Muscle of leg (tissue), 11 donors: Measurements from ENCODE around the gene KIAA0753. TPM values are rescaled to one million over a fixed set of nuclear protein-coding genes. Genes with fewer than 3 reads are reported as not detected.
"Not testable (repeated sequence)": the region's sequence is repeated elsewhere in the genome, so short reads cannot be mapped to it uniquely, and the experiment has no call there.

ENCODE experiments used
- DNase-seq: peaks from one replicate; pipeline ENCODE4 v3.0.0; 2013
- H3K27ac ChIP-seq: one replicate; pipeline ENCODE4 v1.5.1; 2013; ENCODE audit warnings: mild to moderate bottlenecking, low read length, control low read depth
- H3K27me3 ChIP-seq: one replicate; pipeline ENCODE4 v1.6.1; 2013; ENCODE audit warnings: low read length; ENCODE audit not compliant: control insufficient read depth, insufficient read depth
- H3K36me3 ChIP-seq: one replicate; pipeline ENCODE4 v1.6.1; 2013; ENCODE audit warnings: low read length; ENCODE audit not compliant: control insufficient read depth, insufficient read depth
- H3K4me1 ChIP-seq: one replicate; pipeline ENCODE4 v1.6.1; 2013; ENCODE audit warnings: low read length; ENCODE audit not compliant: control insufficient read depth, insufficient read depth
- H3K4me3 ChIP-seq: one replicate; pipeline ENCODE4 v1.5.1; 2013; ENCODE audit warnings: low read length, control low read depth
- H3K9me3 ChIP-seq: replicated peaks from 2 replicates; pipeline ENCODE4 v1.6.1; 2013; ENCODE audit warnings: low read depth, low read length; ENCODE audit not compliant: control insufficient read depth
- WGBS: methylation state at CpG from one replicate; pipeline ENCODE4 v1.1.5; 2013; ENCODE audit warnings: missing lambda C conversion rate; ENCODE audit not compliant: insufficient coverage; 5-methylcytosine and 5-hydroxymethylcytosine counted together
- polyA plus RNA-seq, 8 donors: library from polyadenylated mRNA; unstranded; fragments of 120-200 nt; gene quantifications; one replicate each; pipeline versions ENCODE4 v1.2.1 to v1.2.3, GENCODE V29; 2013; ENCODE audit warnings: inconsistent platforms in 1 of 8, low replicate concordance in 1 of 8; ENCODE audit not compliant: insufficient read length in 8 of 8, insufficient read depth in 1 of 8
- total RNA-seq: library from RNA; stranded (reverse); fragments of 120-200 nt; gene quantifications from one replicate; pipeline ENCODE4 v1.2.4, GENCODE V29; 2013

The KIAA0753 gene
- total and polyA plus RNA-seq, 9 donors: 9.7 to 18.1 (median 12.3) TPM

DNA sequence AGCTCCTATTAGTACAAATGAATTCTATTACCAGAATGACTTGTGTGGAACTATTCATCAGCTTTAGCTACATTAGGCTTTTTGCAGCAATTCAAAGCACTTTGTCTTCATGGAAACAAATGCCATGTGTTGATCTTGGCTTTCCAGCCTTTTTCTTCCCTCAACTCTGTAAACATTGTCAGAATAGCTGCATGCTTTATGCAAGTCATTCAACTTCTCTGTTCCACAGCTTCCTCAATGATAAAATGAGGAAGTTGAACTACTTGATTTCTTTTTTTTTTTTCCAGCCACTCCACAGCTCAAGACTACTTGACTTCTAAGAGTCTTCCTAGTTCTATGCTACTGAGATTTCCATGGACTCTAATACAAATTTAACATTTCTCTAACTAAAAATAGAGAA, 41.1 kb downstream of the KIAA0753 start:
- Histone ChIP-seq H3K36me3 (peaks cover 32% of the 10 kb centered on the region), H3K27ac (no peak overlapping the region)
- DNase-seq: peak; percentile 70

DNA sequence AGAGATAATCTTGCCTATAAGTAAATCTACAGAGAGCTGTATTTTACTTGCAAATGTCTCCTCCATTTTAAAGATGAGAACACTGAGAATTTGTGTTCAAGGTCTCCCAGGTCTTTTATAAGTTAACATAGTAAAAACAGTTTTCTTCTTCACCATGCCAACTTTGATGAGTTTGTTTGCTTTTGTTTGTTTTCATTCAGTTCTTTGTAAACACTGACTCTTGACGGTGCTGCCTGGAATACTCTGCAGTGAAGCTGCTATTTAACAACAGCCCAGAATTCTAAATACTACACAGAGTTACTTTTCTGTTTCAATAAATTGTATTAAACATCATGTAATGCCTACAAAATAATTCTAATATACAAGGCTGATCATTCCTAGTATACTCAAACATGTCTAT, 42.8 kb downstream of the KIAA0753 start:
- H3K4me1 ChIP-seq: peaks cover 10% of the 10 kb centered on the region
- H3K27me3 ChIP-seq: no peaks in the 10 kb centered on the region
- H3K9me3 ChIP-seq: no peaks in the 10 kb centered on the region
- DNase-seq: no peak
- H3K4me3 ChIP-seq: no peak overlapping the region
- peaks cover 30% of the 10 kb centered on the region for H3K36me3 ChIP-seq
- no CpG with 5 or more reads among the region's 1 CpG for WGBS
- no peak overlapping the region for H3K27ac ChIP-seq

More for the DNA sequence above, 41.1 kb downstream of the KIAA0753 start:
- H3K4me1 ChIP-seq: peaks cover 10% of the 10 kb centered on the region
- no peaks in the 10 kb centered on the region for H3K27me3 ChIP-seq
- H3K9me3 ChIP-seq: no peaks in the 10 kb centered on the region
- H3K4me3 ChIP-seq: no peak overlapping the region

DNA sequence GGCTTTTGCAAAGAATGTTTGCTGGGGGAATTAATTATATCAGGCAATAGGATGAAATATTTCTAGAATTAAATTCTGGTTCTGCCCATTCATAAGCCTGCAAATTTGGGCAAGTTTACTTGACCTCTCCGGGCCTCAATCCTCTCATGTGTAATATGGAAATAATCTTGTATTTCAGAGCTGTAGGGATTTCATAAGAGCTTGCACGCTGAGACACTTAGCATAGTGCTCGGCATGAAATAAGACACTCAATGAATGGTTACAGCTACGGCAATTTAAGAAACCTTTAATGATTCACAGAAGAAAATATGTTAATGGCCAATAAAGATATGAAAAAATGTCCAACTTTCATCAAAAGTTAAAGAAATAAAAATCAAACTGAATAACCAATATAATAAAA, 43.6 kb downstream of the KIAA0753 start:
- DNase-seq: no peak
- whole genome bisulfite sequencing: 100% methylated on average over 1 of the region's 4 CpGs

DNA sequence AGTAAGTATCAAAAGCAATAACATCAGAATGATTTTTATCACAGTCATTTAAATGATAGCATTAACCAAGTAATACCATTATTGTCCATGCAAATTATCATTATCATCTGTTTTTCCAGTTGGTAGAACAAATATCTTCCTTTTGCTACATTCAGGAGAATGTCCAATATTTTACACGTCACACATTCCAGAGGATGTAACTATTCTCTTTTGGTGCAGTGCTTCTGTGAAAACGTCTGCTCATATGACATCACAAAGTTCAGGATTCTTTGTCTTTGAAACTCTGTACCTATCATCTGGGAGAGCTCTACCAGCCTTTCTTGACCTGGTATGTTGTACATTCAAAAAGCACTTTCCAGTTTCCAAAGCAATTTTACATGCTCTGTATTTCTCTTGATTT, 44.0 kb downstream of the KIAA0753 start:
- H3K9me3 ChIP-seq: no peaks in the 10 kb centered on the region
- H3K27ac ChIP-seq: no peak overlapping the region
- no peaks in the 10 kb centered on the region for H3K27me3 ChIP-seq
- H3K4me1 ChIP-seq: peaks cover 10% of the 10 kb centered on the region
- WGBS: no CpG with 5 or more reads among the region's 2 CpGs
- peaks cover 38% of the 10 kb centered on the region for H3K36me3 ChIP-seq
- H3K4me3 ChIP-seq: no peak overlapping the region
- no peak for DNase-seq

More for the DNA sequence above, 43.6 kb downstream of the KIAA0753 start:
- H3K27me3 ChIP-seq: no peaks in the 10 kb centered on the region
- H3K27ac ChIP-seq: no peak overlapping the region
- no peaks in the 10 kb centered on the region for H3K9me3 ChIP-seq
- H3K36me3 ChIP-seq: peaks cover 33% of the 10 kb centered on the region
- H3K4me1 ChIP-seq: peaks cover 10% of the 10 kb centered on the region
- no peak overlapping the region for H3K4me3 ChIP-seq

DNA sequence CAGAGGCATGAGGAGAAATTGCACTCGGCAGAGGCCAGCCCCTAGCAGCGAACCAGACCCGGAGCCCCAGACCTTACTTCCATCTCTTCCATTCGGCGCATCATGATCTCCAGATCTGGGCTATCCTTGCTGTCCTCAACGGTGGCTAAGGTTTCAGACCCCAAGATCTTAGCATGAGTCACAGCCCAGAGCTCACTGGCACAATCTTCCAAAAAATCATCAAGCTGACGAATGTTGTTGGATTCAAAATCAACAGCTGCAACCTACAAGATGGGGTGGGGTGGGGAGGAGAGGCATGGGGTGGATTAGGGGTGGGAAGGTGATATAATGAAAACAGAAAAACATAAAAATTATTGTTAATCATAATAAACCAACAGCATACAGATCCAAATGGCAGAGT, 44.4 kb downstream of the KIAA0753 start:
- H3K27ac ChIP-seq: no peak overlapping the region
- 97% methylated on average over 5 of the region's 7 CpGs for WGBS

DNA sequence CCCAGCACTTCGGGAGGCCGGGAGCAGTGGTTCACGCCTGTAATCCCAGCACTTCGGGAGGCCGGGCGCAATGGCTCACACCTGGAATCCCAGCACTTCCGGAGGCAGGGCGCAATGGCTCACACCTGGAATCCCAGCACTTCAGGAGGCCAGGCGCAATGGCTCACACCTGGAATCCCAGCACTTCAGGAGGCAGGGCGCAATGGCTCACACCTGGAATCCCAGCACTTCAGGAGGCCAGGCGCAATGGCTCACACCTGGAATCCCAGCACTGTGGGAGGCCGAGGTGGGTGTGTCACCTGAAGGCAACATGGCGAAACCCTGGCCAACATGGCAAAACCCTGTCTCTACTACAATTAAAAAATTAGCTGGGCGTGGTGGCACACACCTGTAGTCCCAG, 47.1 kb downstream of the KIAA0753 start:
- WGBS: 95% methylated on average over 10 of the region's 14 CpGs
- not testable (repeated sequence) for H3K27ac ChIP-seq, H3K9me3 ChIP-seq, H3K4me3 ChIP-seq, DNase-seq, H3K4me1 ChIP-seq, H3K27me3 ChIP-seq
- H3K36me3 ChIP-seq: peaks cover 42% of the 10 kb centered on the region

More for the DNA sequence above, 44.4 kb downstream of the KIAA0753 start:
- peak; percentile 54 for DNase-seq
- H3K4me1 ChIP-seq: peaks cover 10% of the 10 kb centered on the region
- H3K27me3 ChIP-seq: no peaks in the 10 kb centered on the region
- H3K36me3 ChIP-seq: peaks cover 38% of the 10 kb centered on the region
- H3K4me3 ChIP-seq: no peak overlapping the region
- H3K9me3 ChIP-seq: no peaks in the 10 kb centered on the region

DNA sequence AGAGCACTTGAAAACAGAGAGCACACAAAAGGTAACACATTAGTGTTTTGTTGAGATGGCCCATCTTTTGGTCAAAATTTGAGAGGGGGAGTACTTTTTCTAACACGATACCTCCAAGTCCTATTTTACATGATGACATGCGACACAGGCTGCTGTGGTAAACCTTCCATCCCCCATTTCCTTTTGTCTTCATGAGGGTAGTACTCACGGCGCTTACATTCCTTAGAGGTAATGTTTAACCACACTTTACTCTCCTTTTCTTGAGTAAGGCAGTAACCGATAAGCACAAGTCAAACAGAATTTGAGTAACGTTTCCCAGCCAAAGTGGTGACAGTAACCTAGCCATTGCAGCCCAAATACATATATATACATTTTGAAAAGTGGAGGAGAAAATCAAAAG, 48.3 kb downstream of the KIAA0753 start:
- Histone ChIP-seq H3K27me3 (no peaks in the 10 kb centered on the region), H3K27ac (no peak overlapping the region), H3K9me3 (no peaks in the 10 kb centered on the region), H3K36me3 (peaks cover 42% of the 10 kb centered on the region), H3K4me3 (no peak overlapping the region), H3K4me1 (peaks cover 5% of the 10 kb centered on the region)
- whole genome bisulfite sequencing: 100% methylated on average over 3 of the region's 6 CpGs
- DNase-seq: no peak

DNA sequence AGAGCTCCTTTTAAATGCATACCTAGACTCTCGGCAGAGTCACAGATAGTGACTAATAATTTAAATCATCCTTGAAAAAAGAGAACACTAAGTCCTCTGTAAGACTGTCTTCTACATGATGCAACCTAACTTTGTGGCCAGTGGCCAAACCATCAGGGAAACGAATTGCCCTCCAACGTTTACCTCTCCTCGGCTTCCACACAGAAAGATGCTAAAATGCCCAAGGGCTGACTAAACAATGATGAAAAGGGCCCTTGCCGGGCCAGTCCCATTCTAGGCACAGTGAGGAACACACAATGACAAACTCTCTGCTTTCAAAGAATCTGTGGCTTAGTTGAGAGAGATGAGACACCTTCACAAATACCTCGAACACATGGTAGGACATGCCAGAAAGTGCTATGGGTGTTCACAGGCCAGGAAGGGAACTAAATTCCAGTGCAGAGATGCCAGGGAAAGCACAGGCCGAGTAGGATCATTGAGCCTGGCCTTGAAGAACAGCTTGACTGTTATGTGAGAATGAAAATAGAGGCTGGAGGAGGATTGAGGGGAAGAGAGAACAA, 48.8 kb downstream of the KIAA0753 start:
- no peak for DNase-seq
- H3K27ac ChIP-seq: no peak overlapping the region
- 69% methylated on average over 4 of the region's 7 CpGs for WGBS
- H3K27me3 ChIP-seq: no peaks in the 10 kb centered on the region
- H3K36me3 ChIP-seq: peaks cover 43% of the 10 kb centered on the region
- peaks cover 5% of the 10 kb centered on the region for H3K4me1 ChIP-seq
- H3K9me3 ChIP-seq: no peaks in the 10 kb centered on the region
- no peak overlapping the region for H3K4me3 ChIP-seq

DNA sequence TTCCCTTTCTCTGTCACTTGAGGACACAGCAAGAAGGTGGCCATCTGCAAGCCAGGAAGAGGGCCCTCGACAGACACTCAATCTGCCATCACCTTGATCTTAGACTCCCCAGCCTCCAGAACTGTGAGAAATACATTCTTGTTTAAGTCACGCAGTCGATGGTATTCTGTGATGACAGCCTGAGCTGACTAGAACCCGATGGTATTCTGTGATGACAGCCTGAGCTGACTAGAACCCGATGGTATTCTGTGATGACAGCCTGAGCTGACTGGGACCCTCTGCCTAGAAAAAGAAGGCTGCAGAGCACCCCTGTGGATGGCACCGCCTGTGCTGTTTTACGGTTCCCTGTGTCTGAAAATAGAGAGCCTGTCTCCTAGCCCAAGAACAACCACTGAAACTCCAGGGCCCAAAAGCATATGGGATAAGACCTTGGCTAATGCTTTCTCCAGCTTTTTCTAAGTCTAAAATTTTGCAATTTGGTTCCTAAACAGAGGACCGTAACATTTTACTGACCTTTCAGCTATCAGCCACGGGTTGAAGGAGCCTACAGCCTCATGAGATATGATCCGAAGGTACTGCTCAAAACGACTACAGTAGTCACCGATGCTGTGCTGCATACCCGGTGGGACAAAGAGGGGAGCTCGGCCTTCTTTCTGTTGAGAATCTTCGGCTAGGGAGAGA, 51.1 kb downstream of the KIAA0753 start:
- H3K27ac ChIP-seq: no peak overlapping the region
- H3K36me3 ChIP-seq: peaks cover 44% of the 10 kb centered on the region
- 87% methylated on average over 9 of the region's 15 CpGs for WGBS
- H3K9me3 ChIP-seq: peaks cover 7% of the 10 kb centered on the region
- no peak for DNase-seq
- H3K4me3 ChIP-seq: no peak overlapping the region
- H3K4me1 ChIP-seq: no peaks in the 10 kb centered on the region
- H3K27me3 ChIP-seq: no peaks in the 10 kb centered on the region

DNA sequence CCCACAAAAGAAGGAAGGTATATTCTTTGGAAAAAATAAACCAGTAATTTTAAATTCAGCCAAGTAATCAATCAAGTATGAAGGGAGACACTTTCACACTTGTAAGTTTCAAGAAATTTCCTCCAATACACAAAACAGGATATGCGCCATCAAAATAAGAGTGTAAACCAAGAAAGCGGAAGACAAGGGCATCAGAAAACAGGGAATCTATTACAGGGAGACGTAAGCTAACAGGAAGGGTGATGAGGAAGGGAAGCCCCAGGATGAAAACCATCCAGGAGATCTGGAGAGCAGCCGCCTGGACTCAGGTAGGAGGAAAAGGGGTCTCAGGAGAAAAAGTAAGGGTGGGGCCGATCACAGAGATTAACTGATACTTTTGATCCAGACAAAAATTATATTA, 52.3 kb downstream of the KIAA0753 start:
- Histone ChIP-seq H3K27me3 (no peaks in the 10 kb centered on the region), H3K4me1 (no peaks in the 10 kb centered on the region), H3K4me3 (no peak overlapping the region), H3K9me3 (peaks cover 9% of the 10 kb centered on the region), H3K27ac (no peak overlapping the region), H3K36me3 (peaks cover 49% of the 10 kb centered on the region)
- DNase-seq: no peak
- WGBS: 82% methylated on average over 2 of the region's 5 CpGs
